ENCODE data around the gene BMP7. TPM values are rescaled to one million over a fixed set of nuclear protein-coding genes. Genes with fewer than 3 reads are reported as not detected.
A peak's percentile ranks its signal among the peaks of the same experiment; 100 is the strongest.

Gene BMP7
- total and polyA plus RNA-seq, 10 donors, result 0.26 to 1.5 (median 0.75) TPM; not detected in 1

- no peak for DNase-seq
Observed at GRCh38 chr20:57145089-57145631, 121.3 kb downstream of the BMP7 start.

GRCh38 chr20:57143173-57143572, 123.3 kb downstream of the BMP7 start:
- H3K27me3 ChIP-seq (replicated peaks in 1 of 7), result peaks cover 0 to 28% (median 2%) of the 10 kb centered on the region in 7 donors
- TF ChIP-seq CTCF (IDR thresholded peaks at IDR 0.05 in 8 of 11, conservative IDR thresholded peaks at IDR 0.05 in 3 of 11) (no peak), POLR2AphosphoS5 (IDR thresholded peaks at IDR 0.05) (no peak), POLR2A (IDR thresholded peaks at IDR 0.05) (no peak)
- 67 to 84% (median 72%) methylated on average over 7 to 9 of the region's 9 CpGs for WGBS, 5 donors
- no peak overlapping the region for H3K27ac ChIP-seq
- no peaks in the 10 kb centered on the region for H3K4me1 ChIP-seq
- intact Hi-C loops (cut with DNase I; ENCODE audit: low total_unique reads), result no loop called here
- H3K4me3 ChIP-seq, result no peak overlapping the region
- no peaks in the 10 kb centered on the region for H3K9me3 ChIP-seq
- no peaks in the 10 kb centered on the region for H3K36me3 ChIP-seq
- DNase-seq, result peak; percentile 40

More at GRCh38 chr20:57145089-57145631, 121.3 kb downstream of the BMP7 start:
- Histone ChIP-seq H3K4me3 (no peak overlapping the region), H3K9me3 (no peaks in the 10 kb centered on the region), H3K36me3 (no peaks in the 10 kb centered on the region), H3K27me3 (replicated peaks in 1 of 7) (peaks cover 0 to 30% (median 3%) of the 10 kb centered on the region in 7 donors), H3K27ac (no peak overlapping the region), H3K4me1 (no peaks in the 10 kb centered on the region)
- 78 to 94% (median 84%) methylated on average over 6 to 8 of the region's 8 CpGs for WGBS, 5 donors
- intact Hi-C loops (cut with DNase I; ENCODE audit: low total_unique reads), result no loop called here
- no peak for TF ChIP-seq POLR2A (IDR thresholded peaks at IDR 0.05)
- TF ChIP-seq POLR2AphosphoS5 (IDR thresholded peaks at IDR 0.05), result no peak
- no peak for TF ChIP-seq CTCF (IDR thresholded peaks at IDR 0.05 in 8 of 11, conservative IDR thresholded peaks at IDR 0.05 in 3 of 11)

GRCh38 chr20:57142667-57143066, 123.8 kb downstream of the BMP7 start:
- Histone ChIP-seq H3K27me3 (replicated peaks in 1 of 7) (peaks cover 0 to 23% (median 0%) of the 10 kb centered on the region in 7 donors), H3K36me3 (no peaks in the 10 kb centered on the region), H3K9me3 (no peaks in the 10 kb centered on the region), H3K27ac (no peak overlapping the region), H3K4me3 (no peak overlapping the region), H3K4me1 (no peaks in the 10 kb centered on the region)
- WGBS, 5 donors, result 73 to 76% (median 76%) methylated on average over 11 to 12 of the region's 12 CpGs
- peak; percentile 52 for DNase-seq
- intact Hi-C loops (cut with DNase I; ENCODE audit: low total_unique reads), result no loop called here
- TF ChIP-seq CTCF (IDR thresholded peaks at IDR 0.05 in 8 of 11, conservative IDR thresholded peaks at IDR 0.05 in 3 of 11) (no peak), POLR2AphosphoS5 (IDR thresholded peaks at IDR 0.05) (no peak), POLR2A (IDR thresholded peaks at IDR 0.05) (no peak)

GRCh38 chr20:57141492-57141891, 124.9 kb downstream of the BMP7 start:
- Histone ChIP-seq H3K36me3 (no peaks in the 10 kb centered on the region), H3K27ac (no peak overlapping the region), H3K4me3 (no peak overlapping the region), H3K27me3 (replicated peaks in 1 of 7) (peaks cover 0 to 25% (median 0%) of the 10 kb centered on the region in 7 donors), H3K4me1 (no peaks in the 10 kb centered on the region), H3K9me3 (no peaks in the 10 kb centered on the region)
- intact Hi-C loops (cut with DNase I; ENCODE audit: low total_unique reads), result no loop called here
- TF ChIP-seq CTCF (IDR thresholded peaks at IDR 0.05 in 8 of 11, conservative IDR thresholded peaks at IDR 0.05 in 3 of 11) (no peak), POLR2A (IDR thresholded peaks at IDR 0.05) (no peak), POLR2AphosphoS5 (IDR thresholded peaks at IDR 0.05) (no peak)
- 85 to 97% (median 91%) methylated on average over 1 of the region's 1 CpG for WGBS, 5 donors
- no peak for DNase-seq

All from spleen (tissue), 11 donors.